Activated naive CD4-positive, alpha-beta T cell treated with anti-CD3 and anti-CD28 coated beads, Interleukin-2, amount 50 U/mL, for 24 hours (primary cell): Measurements from ENCODE around the gene RAC2.
"Not testable (repeated sequence)": the region's sequence is repeated elsewhere in the genome, so short reads cannot be mapped to it uniquely, and the experiment has no call there.

ENCODE experiments used
- H3K27ac Mint-ChIP-seq: one replicate; pipeline ENCODE4 v1.8.0; 2021; ENCODE audit warnings: mild to moderate bottlenecking, mixed read lengths
- H3K27me3 Mint-ChIP-seq: one replicate; pipeline ENCODE4 v1.8.0; 2021; ENCODE audit warnings: mixed read lengths
- H3K36me3 Mint-ChIP-seq: one replicate; pipeline ENCODE4 v1.8.0; 2021; ENCODE audit warnings: mixed read lengths
- H3K4me1 Mint-ChIP-seq: one replicate; pipeline ENCODE4 v1.8.0; 2021; ENCODE audit warnings: mixed read lengths
- H3K4me3 Mint-ChIP-seq: one replicate; pipeline ENCODE4 v1.8.0; 2021; ENCODE audit warnings: mild to moderate bottlenecking, mixed read lengths
- H3K9me3 Mint-ChIP-seq: one replicate; pipeline ENCODE4 v1.8.0; 2021; ENCODE audit warnings: mixed read lengths

Gene RAC2

GRCh38 chr22:37211075-37211865 lies 32.8 kb downstream of the RAC2 start:
- Mint-ChIP-seq H3K9me3 (no peaks in the 10 kb centered on the region), H3K27ac (no peak overlapping the region), H3K27me3 (no peaks in the 10 kb centered on the region), H3K4me1 (peaks cover 68% of the 10 kb centered on the region), H3K4me3 (no peak overlapping the region), H3K36me3 (peaks cover 2% of the 10 kb centered on the region)

- peaks cover 2% of the 10 kb centered on the region for H3K36me3 Mint-ChIP-seq
- H3K9me3 Mint-ChIP-seq, result no peaks in the 10 kb centered on the region
- H3K27ac Mint-ChIP-seq, result no peak overlapping the region
- no peaks in the 10 kb centered on the region for H3K27me3 Mint-ChIP-seq
- no peak overlapping the region for H3K4me3 Mint-ChIP-seq
- peaks cover 70% of the 10 kb centered on the region for H3K4me1 Mint-ChIP-seq
Measured at GRCh38 chr22:37210041-37210803, 33.8 kb downstream of the RAC2 start.

- peaks cover 70% of the 10 kb centered on the region for H3K4me1 Mint-ChIP-seq
- no peaks in the 10 kb centered on the region for H3K36me3 Mint-ChIP-seq
- H3K4me3 Mint-ChIP-seq, result no peak overlapping the region
- no peaks in the 10 kb centered on the region for H3K27me3 Mint-ChIP-seq
- H3K9me3 Mint-ChIP-seq, result no peaks in the 10 kb centered on the region
- peak overlapping the region; percentile 14 for H3K27ac Mint-ChIP-seq
Measured at GRCh38 chr22:37209140-37209845, 34.8 kb downstream of the RAC2 start.

- Mint-ChIP-seq H3K27ac (peak overlapping the region; percentile 79), H3K4me1 (peaks cover 70% of the 10 kb centered on the region), H3K36me3 (no peaks in the 10 kb centered on the region), H3K27me3 (no peaks in the 10 kb centered on the region), H3K9me3 (no peaks in the 10 kb centered on the region), H3K4me3 (peak overlapping the region; percentile 33)
Measured at GRCh38 chr22:37208401-37209139, 35.5 kb downstream of the RAC2 start.

GRCh38 chr22:37207981-37208380 lies 36.1 kb downstream of the RAC2 start:
- peak overlapping the region; percentile 79 for H3K27ac Mint-ChIP-seq
- peak overlapping the region; percentile 33 for H3K4me3 Mint-ChIP-seq
- no peaks in the 10 kb centered on the region for H3K36me3 Mint-ChIP-seq
- no peaks in the 10 kb centered on the region for H3K9me3 Mint-ChIP-seq
- H3K4me1 Mint-ChIP-seq, result peaks cover 68% of the 10 kb centered on the region
- no peaks in the 10 kb centered on the region for H3K27me3 Mint-ChIP-seq

GRCh38 chr22:37206841-37207821 lies 36.9 kb downstream of the RAC2 start:
- H3K4me3 Mint-ChIP-seq, result no peak overlapping the region
- no peaks in the 10 kb centered on the region for H3K27me3 Mint-ChIP-seq
- no peaks in the 10 kb centered on the region for H3K9me3 Mint-ChIP-seq
- H3K4me1 Mint-ChIP-seq, result peaks cover 66% of the 10 kb centered on the region
- H3K27ac Mint-ChIP-seq, result peak overlapping the region; percentile 59
- no peaks in the 10 kb centered on the region for H3K36me3 Mint-ChIP-seq

- no peak overlapping the region for H3K27ac Mint-ChIP-seq
- H3K4me1 Mint-ChIP-seq, result peaks cover 63% of the 10 kb centered on the region
Measured at GRCh38 chr22:37206118-37206840, 37.8 kb downstream of the RAC2 start.

GRCh38 chr22:37205046-37205445 lies 39.0 kb downstream of the RAC2 start:
- Mint-ChIP-seq H3K27ac (peak overlapping the region; percentile 26), H3K9me3 (no peaks in the 10 kb centered on the region), H3K4me3 (no peak overlapping the region), H3K4me1 (peaks cover 57% of the 10 kb centered on the region), H3K27me3 (no peaks in the 10 kb centered on the region), H3K36me3 (no peaks in the 10 kb centered on the region)

More at GRCh38 chr22:37206118-37206840, 37.8 kb downstream of the RAC2 start:
- H3K27me3 Mint-ChIP-seq, result no peaks in the 10 kb centered on the region
- no peaks in the 10 kb centered on the region for H3K36me3 Mint-ChIP-seq
- H3K9me3 Mint-ChIP-seq, result no peaks in the 10 kb centered on the region
- H3K4me3 Mint-ChIP-seq, result no peak overlapping the region

GRCh38 chr22:37204045-37204655 lies 39.9 kb downstream of the RAC2 start:
- no peaks in the 10 kb centered on the region for H3K36me3 Mint-ChIP-seq
- H3K27ac Mint-ChIP-seq, result no peak overlapping the region
- peaks cover 55% of the 10 kb centered on the region for H3K4me1 Mint-ChIP-seq
- H3K27me3 Mint-ChIP-seq, result no peaks in the 10 kb centered on the region
- H3K4me3 Mint-ChIP-seq, result no peak overlapping the region
- no peaks in the 10 kb centered on the region for H3K9me3 Mint-ChIP-seq

- Mint-ChIP-seq H3K36me3 (no peaks in the 10 kb centered on the region), H3K9me3 (no peaks in the 10 kb centered on the region), H3K27me3 (no peaks in the 10 kb centered on the region), H3K27ac (no peak overlapping the region), H3K4me3 (no peak overlapping the region), H3K4me1 (peaks cover 49% of the 10 kb centered on the region)
Measured at GRCh38 chr22:37203354-37204044, 40.6 kb downstream of the RAC2 start.

GRCh38 chr22:37202716-37203115 lies 41.4 kb downstream of the RAC2 start:
- Mint-ChIP-seq H3K4me3 (no peak overlapping the region), H3K36me3 (no peaks in the 10 kb centered on the region), H3K27ac (peak overlapping the region; percentile 46), H3K4me1 (peaks cover 48% of the 10 kb centered on the region), H3K9me3 (no peaks in the 10 kb centered on the region), H3K27me3 (no peaks in the 10 kb centered on the region)

- no peaks in the 10 kb centered on the region for H3K9me3 Mint-ChIP-seq
- H3K4me1 Mint-ChIP-seq, result peaks cover 45% of the 10 kb centered on the region
- H3K27ac Mint-ChIP-seq, result peak overlapping the region; percentile 65
- H3K27me3 Mint-ChIP-seq, result no peaks in the 10 kb centered on the region
- H3K4me3 Mint-ChIP-seq, result no peak overlapping the region
- no peaks in the 10 kb centered on the region for H3K36me3 Mint-ChIP-seq
Measured at GRCh38 chr22:37202001-37202555, 42.0 kb downstream of the RAC2 start.

GRCh38 chr22:37201443-37201820 lies 42.6 kb downstream of the RAC2 start:
- not testable (repeated sequence) for H3K27me3 Mint-ChIP-seq, H3K4me3 Mint-ChIP-seq, H3K27ac Mint-ChIP-seq, H3K9me3 Mint-ChIP-seq, H3K36me3 Mint-ChIP-seq
- H3K4me1 Mint-ChIP-seq, result peaks cover 42% of the 10 kb centered on the region
